Activated T-helper 1 cell treated with anti-CD3 and anti-CD28 coated beads, Interleukin-2, amount 50 U/mL, for 16 hours (primary cell): ENCODE measurements around the gene SLC22A17.

Source experiments
- DNase-seq, 2 donors: peaks; one replicate each; pipeline ENCODE4 v3.0.0-alpha.2; 2020; ENCODE audit warnings: low read depth in 1 of 2, low spot score in 1 of 2

The SLC22A17 gene

DNA sequence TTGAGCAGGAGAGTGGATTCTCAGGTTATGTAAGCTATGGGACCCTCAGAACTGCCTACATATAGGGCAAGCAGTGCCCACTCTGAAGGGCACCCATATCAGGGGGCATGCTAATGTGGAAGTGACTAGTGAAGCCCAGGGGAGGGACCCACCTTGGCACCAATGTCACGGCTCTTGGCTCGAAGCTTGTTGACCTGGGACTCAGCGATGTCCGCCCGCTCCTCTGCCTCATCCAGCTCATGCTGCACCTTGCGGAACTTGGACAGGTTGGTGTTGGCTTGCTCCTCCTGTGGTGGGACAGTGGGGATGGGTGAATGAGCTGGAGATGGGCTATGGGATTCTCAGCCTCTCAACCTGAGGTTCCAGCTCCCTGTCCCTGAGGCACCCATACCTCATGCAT lies 29.6 kb upstream of the SLC22A17 start:
- DNase-seq, result no peak

DNA sequence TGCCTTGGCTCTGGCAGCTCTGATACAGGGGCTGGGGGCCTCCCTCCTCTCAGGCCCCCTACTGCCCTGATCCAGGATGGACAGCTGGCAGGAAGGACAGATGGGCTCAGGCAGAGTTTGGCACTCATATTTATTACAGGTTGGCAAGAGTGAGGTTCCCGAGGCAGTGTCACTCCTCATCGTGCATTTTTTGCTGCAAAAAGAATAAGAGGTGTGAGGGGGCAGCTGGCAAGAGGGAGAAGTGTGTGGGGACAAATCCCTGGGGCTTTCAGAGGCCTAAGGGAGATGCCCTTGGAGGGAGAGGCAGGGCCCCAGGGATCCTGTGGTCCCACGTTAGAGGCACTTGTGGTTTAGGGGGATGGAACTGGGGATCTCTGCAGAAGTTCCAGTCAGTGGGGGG lies 29.2 kb upstream of the SLC22A17 start:
- no peak for DNase-seq

DNA sequence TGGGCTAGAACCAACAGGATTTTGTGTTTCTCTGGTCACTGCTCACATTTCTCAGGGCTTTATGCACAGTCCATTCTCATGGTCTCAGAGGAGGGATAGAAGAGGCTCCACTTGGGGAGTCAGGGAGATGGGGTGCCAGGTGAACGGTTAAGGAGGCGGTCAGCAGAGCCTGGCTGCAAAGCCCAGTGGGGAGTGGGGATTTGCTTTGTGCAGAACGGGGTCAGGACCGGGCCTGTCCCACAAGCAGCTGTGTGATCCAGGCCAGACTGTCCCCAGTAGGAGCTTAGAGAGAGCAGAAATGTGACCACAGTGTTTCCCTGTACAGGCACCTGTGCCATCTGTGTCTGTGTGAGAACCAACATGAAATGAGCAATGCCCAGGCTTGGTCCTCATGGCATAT lies 28.3 kb upstream of the SLC22A17 start:
- no peak for DNase-seq

DNA sequence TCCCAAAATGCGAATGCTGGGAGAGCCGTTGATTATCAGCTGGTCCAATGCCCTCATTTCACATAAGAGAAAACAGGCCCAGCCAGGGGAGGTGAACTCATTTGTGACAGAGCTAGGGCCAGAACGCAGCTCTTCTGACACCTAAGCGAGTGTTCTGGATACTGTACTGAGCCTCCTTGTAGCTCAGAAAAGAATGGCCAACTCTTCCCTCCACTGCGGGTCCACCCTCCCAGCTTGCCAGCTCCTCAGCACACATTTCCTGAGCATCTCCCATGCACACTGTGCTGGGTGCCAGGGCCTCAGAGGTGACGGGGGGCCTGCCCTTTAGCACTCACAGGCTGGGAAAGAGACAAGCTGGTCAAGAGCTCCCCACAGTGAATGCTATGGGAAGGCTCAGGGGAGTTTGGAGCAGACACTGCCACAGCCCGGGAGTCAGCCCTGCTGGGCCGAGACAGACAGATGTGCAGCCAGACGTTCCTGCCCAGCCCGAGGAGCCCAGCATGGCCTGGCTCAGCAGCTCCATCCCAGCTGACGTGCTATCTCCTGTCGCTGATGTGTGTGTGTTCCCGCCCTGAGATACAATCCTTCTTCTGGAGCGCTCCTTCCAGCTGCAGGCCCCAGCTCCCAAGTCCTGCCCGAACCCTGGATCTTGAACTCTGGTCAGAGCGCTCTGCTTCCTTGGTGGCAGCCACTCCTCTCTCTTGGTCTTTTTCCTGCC lies 27.7 kb upstream of the SLC22A17 start:
- DNase-seq, result no peak

DNA sequence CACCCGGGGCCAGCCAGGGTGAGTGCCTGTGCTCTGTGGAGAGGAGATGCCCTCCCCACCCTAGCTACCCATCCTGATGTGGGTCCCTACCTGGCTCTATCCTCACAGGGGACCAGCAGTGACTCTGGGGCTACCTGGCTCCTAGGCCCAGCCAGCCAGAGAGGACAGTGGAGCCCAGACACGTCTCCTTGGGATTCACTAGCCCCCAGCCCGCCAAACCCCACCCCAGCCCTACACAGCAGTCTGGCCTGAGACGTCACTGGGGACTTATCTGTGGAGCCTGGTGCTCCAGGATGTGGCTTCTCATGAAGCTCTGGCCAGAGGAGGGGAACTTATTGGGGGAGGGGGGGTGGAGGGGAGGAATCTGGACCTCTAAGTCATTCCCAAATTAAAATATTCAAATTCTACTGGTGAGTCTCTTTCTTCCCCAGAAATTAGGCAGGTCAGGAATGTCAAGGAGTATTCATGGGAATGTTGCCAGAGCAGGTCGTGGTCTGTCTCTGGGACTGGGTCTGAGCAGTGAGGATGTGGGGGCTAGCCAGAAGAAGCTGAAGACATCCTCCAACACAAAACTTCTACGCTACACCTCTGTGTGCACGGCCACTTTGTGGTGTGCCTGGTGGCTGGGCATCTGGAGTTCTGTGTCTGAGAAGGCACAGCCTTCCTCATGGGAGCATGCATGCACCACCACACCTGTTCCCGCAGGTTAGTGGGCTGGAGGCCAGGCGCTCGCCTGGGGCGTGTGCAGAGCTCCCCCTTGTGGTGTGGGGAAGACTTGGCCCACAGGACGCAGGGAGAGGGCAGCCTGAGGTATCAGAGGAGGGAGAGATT lies 26.9 kb upstream of the SLC22A17 start:
- peak; percentile 36 to 56 for DNase-seq

DNA sequence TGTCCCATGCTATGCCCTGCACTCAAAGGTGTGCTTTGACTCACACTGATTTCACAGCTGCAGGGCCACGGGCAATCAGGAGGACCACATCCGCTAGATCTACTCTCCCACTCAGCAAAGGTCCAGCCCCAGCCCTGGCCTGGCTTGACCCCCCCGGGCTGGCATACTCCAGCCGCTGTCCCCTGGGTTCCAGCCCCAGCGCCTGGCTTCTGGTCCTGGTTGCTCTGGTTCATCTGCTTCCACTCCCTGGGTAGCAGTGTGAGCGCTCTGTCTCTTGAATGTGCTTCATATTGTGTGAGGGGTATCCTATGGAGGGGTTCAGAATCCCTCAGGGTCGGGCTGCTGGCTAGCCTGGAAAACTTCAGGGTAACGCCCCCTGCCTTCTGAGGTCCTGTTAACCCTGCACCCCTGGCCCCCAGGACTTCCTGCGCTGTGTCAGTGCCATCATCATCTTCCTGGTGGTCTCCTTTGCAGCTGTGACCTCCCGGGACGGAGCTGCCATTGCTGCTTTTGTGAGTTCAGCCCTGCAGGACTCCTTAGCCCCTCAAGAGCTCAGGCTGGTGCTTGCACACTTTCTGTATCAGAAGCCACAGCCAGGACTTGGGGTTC lies 26.0 kb upstream of the SLC22A17 start:
- DNase-seq, result no peak

DNA sequence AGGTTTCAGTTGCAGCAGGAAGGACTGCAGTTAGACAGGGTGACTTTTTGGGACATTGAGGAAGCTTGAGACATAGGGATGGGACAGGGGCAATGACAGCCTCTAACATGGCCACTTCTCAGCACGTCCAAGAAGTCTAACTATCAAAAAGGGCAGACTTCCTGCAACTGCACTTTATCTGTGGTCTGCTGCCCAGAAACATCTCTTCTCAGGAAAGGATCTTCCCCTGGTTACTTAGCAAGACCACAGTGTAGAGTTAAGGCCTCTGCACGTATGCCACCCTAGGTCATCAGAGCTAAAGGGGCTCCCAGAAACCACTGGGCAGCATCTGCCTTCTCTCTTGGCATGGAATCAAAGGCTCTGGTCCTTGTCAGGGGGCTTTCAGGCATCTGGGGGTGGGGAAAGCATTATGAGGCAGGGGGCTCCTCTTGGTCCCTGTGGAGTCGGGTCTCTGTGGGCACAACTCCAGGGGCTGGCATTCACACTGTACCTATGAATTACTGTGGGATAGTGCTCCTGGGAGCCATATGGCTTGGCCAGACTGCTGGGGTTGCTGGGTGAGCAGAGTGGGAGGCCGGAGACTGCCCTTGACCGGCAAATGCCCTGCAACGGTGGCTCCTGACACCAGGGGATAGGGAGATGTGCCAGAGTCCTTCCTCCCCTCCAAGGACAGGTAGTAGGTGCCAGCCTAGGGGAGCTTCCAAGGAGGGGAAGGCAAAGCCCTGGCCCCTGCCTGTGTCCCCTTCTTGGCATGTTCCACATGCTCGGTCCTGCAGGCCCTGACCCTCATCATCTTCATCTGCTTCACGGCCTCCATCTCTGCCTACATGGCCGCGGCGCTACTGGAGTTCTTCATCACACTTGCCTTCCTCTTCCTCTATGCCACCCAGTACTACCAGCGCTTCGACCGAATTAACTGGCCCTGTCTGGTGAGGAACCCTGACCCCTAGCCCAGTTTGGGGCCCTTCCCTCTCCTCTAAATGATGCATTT lies 25.2 kb upstream of the SLC22A17 start:
- no peak for DNase-seq

DNA sequence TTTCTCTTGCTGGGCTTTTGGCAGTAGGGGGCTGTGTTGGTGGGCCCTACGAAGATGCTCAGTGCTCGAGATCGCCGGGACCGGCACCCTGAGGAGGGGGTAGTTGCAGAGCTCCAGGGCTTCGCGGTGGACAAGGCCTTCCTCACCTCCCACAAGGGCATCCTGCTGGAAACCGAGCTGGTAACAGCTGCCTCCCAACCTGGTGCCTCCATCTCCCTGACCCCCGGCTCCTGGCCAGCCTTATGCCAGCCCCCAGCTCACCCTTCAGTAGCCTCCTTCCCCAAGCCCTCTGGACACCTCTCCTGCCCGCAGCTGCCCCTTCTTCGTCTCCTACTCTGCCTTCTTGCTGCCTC lies 24.5 kb upstream of the SLC22A17 start:
- no peak for DNase-seq

DNA sequence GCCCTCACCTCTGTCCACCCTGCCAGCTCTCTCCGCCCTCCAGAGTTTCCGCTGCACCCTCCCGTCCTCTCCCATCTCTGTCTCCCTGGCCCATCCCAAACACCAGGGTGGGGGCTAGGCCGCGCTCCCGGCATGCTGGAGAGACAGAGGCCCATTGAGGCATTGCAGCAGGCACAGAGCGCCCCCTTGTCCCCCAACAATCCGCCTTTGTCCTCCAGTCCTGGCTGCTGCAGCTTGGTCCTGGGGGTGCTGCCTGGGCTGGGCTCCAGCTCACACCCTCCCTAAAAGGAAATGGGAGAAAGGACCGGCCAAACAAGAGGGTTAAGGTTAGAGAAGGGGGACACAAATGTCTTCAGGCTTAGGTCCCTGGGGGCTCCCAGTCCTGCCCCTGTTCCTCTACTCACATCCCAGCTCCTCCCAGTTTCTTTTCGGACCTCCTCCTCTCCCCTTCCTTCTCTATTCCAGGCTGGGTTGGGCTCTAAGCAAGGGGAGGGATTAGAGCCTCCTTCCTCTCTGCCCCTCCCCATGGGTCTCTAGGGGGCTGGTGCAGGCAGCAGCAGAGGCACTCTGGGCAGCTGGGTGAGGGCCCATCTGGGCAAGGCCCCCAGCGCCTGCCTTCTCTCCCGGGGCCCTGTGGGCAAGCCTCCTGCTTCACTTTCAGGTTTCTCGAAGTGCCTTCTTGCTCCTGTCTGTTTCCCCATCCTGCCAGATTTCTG lies 24.0 kb upstream of the SLC22A17 start, which contains the start of gene CMTM5:
Gene CMTM5 (plus strand): TSS at position 565 of the 716 bp plus-strand sequence. CDS start 206 bp downstream, outside the sequence.
- no peak for DNase-seq

DNA sequence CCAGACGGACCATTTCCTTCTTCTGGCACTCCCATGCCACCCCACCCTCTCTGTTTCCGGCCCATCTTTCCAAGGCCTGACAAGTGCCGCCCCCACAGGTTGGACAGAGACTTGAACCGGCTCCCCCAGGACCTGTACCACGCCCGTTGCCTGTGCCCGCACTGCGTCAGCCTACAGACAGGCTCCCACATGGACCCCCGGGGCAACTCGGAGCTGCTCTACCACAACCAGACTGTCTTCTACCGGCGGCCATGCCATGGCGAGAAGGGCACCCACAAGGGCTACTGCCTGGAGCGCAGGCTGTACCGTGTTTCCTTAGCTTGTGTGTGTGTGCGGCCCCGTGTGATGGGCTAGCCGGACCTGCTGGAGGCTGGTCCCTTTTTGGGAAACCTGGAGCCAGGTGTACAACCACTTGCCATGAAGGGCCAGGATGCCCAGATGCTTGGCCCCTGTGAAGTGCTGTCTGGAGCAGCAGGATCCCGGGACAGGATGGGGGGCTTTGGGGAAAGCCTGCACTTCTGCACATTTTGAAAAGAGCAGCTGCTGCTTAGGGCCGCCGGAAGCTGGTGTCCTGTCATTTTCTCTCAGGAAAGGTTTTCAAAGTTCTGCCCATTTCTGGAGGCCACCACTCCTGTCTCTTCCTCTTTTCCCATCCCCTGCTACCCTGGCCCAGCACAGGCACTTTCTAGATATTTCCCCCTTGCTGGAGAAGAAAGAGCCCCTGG lies 23.0 kb upstream of the SLC22A17 start:
- DNase-seq, result no peak

DNA sequence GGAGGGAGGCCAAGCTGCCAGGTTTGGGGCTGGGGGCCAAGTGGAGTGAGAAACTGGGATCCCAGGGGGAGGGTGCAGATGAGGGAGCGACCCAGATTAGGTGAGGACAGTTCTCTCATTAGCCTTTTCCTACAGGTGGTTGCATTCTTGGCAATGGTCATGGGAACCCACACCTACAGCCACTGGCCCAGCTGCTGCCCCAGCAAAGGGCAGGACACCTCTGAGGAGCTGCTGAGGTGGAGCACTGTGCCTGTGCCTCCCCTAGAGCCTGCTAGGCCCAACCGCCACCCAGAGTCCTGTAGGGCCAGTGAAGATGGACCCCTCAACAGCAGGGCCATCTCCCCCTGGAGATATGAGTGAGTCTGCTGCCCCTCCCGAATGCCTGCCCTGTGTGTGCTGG lies 20.4 kb upstream of the SLC22A17 start:
- DNase-seq, result no peak

DNA sequence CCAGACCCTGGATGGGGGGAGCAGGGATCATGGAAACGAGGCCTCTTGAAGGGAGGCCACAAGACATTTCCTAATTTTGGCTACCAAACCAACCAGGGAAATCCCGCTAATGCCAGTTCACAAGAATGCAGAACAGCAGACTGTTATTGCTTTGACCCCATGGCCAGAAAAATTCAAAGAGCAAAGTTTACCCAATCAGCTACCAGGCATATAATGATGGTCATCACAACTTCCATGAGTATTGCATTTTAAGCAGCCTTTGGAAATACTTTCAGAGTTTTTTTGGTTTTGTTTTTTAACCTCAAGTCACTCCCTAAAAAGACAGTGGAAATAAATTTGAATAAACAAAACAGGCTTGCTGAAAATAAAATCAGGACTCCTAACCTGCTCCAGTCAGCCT lies 19.8 kb upstream of the SLC22A17 start, which contains the start of gene IL25:
Gene IL25 (plus strand): TSS at position 301 of the 400 bp plus-strand sequence.
- DNase-seq, result no peak

DNA sequence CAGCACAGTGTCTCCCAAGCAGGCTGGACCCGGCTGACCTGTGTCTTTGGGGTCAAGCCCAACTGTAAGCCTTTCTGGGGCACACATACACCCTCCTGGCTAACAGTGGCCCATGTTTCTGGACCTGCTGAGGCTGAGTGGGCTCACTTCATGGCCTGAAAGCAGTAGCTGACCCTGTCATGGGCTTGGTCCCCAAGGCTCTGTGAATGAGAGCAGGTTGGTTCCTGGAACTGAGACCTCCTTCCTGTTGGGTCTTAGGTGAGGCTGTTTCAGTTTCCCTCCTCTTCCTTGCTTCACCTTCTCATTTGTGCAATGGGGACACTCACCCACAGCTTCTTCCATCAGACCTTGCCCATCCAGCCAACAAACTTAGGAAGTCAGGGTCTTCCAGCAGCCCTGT lies 19.2 kb upstream of the SLC22A17 start:
- DNase-seq, result no peak

DNA sequence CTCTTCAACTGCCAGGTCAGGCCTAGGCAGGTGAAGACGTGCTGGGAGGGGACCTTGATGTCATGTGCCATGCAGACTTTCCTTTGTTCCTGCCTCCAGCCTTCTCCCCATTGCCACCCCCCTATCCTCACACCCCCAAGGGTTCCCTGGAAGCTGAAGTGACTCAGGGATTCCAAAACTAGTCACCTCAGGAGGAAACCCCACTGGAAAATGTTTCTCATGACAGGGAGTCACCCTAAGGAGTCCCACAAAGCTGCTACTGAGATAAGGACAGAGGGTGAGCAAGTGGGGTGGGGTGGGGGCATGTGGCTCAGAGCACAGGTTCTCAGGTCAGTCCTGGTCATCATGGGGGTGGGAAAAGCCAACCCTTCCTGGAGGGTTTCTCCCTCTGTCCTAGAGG lies 17.5 kb upstream of the SLC22A17 start:
- no peak for DNase-seq

DNA sequence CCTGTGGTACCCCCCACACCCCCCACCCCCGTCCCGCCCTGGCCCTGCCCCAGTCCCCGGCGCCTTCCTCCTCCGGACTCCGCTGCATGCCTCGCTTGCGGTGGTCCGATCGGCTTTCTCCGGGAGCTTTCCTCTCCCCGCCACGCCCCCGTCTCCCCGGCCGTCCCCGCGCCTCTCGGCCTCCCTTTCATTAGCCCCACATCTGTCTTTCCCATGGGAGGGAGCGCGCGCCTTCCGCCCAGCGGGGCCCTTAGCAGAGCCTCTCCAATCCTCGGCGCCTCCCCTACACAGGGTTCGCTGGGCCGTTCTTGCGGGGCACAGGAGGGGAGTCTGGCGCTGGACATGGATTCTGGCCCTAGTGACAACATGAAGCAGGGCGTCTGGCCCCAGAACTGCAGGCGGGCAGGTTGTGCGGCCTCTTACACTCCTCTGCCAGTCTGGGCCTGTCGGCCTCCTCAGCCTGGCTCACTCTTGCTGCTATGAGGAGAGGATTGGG lies 13.8 kb upstream of the SLC22A17 start:
- no peak for DNase-seq

DNA sequence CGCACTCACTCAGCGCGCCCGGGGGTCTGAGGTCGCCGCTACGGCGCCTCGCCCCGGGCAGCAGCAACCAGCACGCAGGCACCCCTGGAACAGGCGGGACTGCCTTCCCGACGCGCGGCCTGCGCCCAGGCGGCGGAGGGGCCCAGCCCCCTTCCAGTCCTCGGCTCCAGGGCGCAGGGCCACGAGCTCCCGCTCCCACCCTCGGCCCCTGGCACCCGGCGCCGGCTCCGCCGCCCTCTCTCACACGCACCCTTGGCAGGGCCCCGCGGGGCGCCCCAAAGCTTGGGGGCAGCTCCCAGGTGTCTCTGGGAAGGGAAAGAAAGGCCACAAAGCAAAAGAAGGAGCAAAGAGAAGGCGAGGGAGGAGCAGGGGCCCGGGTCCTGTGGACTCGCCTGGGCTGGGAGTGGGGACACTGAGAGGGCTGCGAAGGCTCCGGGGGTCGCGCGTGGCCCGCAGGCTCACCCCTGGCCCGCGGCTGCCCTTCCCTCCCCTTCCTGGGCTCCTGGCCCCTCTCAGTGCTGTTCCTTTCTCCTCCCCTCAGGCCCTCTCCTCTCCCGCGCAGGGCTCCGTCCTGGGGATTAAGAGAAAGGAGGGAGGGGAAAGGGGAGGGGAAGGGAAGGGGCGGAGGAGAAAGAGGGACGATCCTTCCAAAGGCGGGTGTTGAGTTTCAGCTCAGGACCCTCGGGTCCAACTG lies 13.2 kb upstream of the SLC22A17 start:
- no peak for DNase-seq

DNA sequence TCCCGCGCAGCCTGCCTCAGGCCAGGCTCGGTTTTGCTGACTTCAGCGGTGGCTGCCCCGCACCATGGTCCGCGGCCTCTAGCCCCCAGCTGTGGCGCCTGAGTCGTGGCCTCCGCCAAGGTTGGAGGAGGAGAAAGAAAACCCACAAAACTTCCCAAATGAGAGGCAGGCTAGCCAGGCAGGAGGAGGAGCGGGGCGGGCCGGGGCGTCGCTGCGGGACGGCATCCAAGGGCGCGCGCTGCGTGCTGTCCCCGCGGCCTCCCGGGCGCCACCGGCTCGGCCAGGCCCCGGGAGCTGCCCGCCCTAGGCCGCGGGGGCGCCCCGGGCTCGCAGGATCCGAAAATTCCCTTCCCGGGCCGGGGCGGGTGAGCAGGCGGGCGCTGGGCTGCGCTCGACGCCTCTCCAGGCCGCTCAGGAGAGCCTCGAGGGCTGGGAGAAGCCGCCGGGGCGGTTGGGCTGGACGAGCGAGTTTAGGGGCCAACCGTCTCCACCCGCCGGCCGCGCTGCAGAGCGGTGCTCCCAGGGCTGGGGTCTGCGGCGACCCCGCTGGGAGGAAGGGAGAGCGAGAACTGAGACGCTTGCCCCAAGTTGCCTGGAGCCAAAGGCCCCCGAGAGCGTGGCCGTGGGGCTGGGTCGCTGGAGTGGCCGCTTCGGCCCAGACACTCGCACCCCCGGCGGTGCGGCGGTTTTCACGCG lies 12.5 kb upstream of the SLC22A17 start, which contains the start of gene EFS:
Gene EFS (minus strand): TSS at position 137 of the 696 bp plus-strand sequence. CDS start 147 bp downstream, outside the sequence.
- no peak for DNase-seq
